ENCODE results near the gene EML2.

DNA sequence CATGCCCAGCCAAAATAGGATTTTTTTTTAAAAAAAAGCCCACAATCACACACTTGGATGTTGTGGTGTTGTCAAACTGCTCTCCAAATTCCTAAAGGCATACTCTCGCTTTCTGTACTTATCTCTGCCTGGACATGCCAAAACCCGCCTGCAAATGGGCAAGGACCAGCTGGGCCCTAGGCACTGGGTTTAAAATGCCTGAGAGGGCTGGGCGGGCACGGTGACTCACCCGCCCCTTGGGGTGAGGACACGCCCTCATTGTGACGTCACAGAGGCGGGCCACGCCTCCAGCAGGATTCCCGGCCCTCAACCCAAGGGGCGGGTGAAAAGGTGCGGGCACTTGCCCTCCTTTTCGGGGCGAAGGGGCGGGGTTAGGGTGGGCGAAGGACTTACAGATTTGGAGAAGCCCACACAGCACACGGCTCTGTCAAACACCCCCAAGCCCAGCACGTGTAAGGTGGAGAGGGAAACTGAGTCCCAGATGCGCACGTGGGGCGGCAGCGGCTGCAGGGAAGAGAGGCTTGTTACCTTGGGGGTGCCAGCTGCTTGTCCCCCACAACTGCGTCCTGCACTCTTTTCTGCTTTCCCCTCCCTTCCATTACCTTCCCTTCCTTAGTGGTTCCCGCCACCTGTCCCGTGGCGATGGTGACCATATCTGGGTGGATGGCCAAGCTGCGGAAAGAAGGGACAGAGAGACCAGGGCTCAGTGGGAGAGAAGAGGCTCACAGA lies 6.6 kb downstream of the EML2 start:
- TF ChIP-seq, protein P1, sequence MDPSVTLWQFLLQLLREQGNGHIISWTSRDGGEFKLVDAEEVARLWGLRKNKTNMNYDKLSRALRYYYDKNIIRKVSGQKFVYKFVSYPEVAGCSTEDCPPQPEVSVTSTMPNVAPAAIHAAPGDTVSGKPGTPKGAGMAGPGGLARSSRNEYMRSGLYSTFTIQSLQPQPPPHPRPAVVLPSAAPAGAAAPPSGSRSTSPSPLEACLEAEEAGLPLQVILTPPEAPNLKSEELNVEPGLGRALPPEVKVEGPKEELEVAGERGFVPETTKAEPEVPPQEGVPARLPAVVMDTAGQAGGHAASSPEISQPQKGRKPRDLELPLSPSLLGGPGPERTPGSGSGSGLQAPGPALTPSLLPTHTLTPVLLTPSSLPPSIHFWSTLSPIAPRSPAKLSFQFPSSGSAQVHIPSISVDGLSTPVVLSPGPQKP (IDR thresholded peaks at IDR 0.05; ENCODE audit: low read depth, low read length) = no peak
- no peak for TF ChIP-seq USF1 (IDR thresholded peaks at IDR 0.05; ENCODE audit: borderline replicate concordance, extremely low read length, insufficient read depth, low read depth, low read length)
- TF ChIP-seq POLR2A (IDR thresholded peaks at IDR 0.05; ENCODE audit: low read depth, low read length) = no peak
- no peak for TF ChIP-seq ASH2L (IDR thresholded peaks at IDR 0.05; ENCODE audit: borderline replicate concordance, low read depth)
- TF ChIP-seq, protein P2, sequence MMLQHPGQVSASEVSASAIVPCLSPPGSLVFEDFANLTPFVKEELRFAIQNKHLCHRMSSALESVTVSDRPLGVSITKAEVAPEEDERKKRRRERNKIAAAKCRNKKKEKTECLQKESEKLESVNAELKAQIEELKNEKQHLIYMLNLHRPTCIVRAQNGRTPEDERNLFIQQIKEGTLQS (IDR thresholded peaks at IDR 0.05; ENCODE audit: borderline replicate concordance, extremely low read depth, low read depth, low read length) = no peak
- TF ChIP-seq YBX1 (IDR thresholded peaks at IDR 0.05) = no peak
- TF ChIP-seq ZBTB33 (IDR thresholded peaks at IDR 0.05) = no peak
- TF ChIP-seq NR2C2 (IDR thresholded peaks at IDR 0.05; ENCODE audit: borderline replicate concordance, control insufficient read depth, insufficient read length, low read depth) = no peak
- TF ChIP-seq POLR2AphosphoS5 (IDR thresholded peaks at IDR 0.05; ENCODE audit: low read length) = no peak
- TF ChIP-seq, protein P3, sequence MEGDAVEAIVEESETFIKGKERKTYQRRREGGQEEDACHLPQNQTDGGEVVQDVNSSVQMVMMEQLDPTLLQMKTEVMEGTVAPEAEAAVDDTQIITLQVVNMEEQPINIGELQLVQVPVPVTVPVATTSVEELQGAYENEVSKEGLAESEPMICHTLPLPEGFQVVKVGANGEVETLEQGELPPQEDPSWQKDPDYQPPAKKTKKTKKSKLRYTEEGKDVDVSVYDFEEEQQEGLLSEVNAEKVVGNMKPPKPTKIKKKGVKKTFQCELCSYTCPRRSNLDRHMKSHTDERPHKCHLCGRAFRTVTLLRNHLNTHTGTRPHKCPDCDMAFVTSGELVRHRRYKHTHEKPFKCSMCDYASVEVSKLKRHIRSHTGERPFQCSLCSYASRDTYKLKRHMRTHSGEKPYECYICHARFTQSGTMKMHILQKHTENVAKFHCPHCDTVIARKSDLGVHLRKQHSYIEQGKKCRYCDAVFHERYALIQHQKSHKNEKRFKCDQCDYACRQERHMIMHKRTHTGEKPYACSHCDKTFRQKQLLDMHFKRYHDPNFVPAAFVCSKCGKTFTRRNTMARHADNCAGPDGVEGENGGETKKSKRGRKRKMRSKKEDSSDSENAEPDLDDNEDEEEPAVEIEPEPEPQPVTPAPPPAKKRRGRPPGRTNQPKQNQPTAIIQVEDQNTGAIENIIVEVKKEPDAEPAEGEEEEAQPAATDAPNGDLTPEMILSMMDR (IDR thresholded peaks at IDR 0.05 in 2 of 3, conservative IDR thresholded peaks at IDR 0.05 in 1 of 3; ENCODE audit: control insufficient read depth in 2 of 3, extremely low read depth in 1 of 3, insufficient read depth in 1 of 3, low read depth in 3 of 3, low read length in 3 of 3) = no peak
- no peak for TF ChIP-seq PBX3 (IDR thresholded peaks at IDR 0.05; ENCODE audit: insufficient replicate concordance, low read depth, low read length)
- TF ChIP-seq STAT1 (conservative IDR thresholded peaks at IDR 0.05) = no peak
- TF ChIP-seq CHD4 (IDR thresholded peaks at IDR 0.05) = no peak

Data from GM12878 (cell line).